Activated naive CD8-positive, alpha-beta T cell treated with anti-CD3 and anti-CD28 coated beads, Interleukin-2, amount 10 ng/mL, durations not matched to agents 7 days and 5 days (primary cell): ENCODE data around the gene TNFSF4. TPM values are rescaled to one million over a fixed set of nuclear protein-coding genes. Genes with fewer than 3 reads are reported as not detected.

Experiments
- ATAC-seq: fragments of 150-1000 bp; cut with Tn5 transposase; one replicate; pipeline ENCODE4 v1.10.0; 2021; ENCODE audit warnings: low read depth, moderate library complexity
- POLR2A ChIA-PET: fragments of 350-600 bp; sonication (Branson Sonifier 250); formaldehyde crosslinking; loops from one replicate; lab custom pipeline; 2021; ENCODE audit warnings: antibody characterized with exemption; lab: Charles Lee
- DNase-seq: peaks from one replicate; pipeline ENCODE4 v3.0.0; 2021
- H3K27ac Mint-ChIP-seq: one replicate; pipeline ENCODE4 v1.8.0; 2022; ENCODE audit warnings: mild to moderate bottlenecking, mixed read lengths
- H3K27me3 Mint-ChIP-seq: one replicate; pipeline ENCODE4 v1.8.0; 2022; ENCODE audit warnings: mild to moderate bottlenecking, moderate library complexity, mixed read lengths
- H3K36me3 Mint-ChIP-seq: one replicate; pipeline ENCODE4 v1.8.0; 2021; ENCODE audit warnings: mild to moderate bottlenecking, mixed read lengths
- H3K4me1 Mint-ChIP-seq: one replicate; pipeline ENCODE4 v1.8.0; 2021; ENCODE audit warnings: mixed read lengths
- H3K4me3 Mint-ChIP-seq: one replicate; pipeline ENCODE4 v1.8.0; 2022; ENCODE audit warnings: mild to moderate bottlenecking, moderate library complexity, mixed read lengths
- H3K9me3 Mint-ChIP-seq: one replicate; pipeline ENCODE4 v1.8.0; 2021; ENCODE audit warnings: mixed read lengths
- total RNA-seq, 2 experiments: library from RNA; stranded (reverse); gene quantifications; one replicate each; pipeline ENCODE4 v1.2.3, GENCODE V29; 2021

TNFSF4 gene
- total RNA-seq, 2 experiments from 2014 or later: 4.0 TPM

DNA sequence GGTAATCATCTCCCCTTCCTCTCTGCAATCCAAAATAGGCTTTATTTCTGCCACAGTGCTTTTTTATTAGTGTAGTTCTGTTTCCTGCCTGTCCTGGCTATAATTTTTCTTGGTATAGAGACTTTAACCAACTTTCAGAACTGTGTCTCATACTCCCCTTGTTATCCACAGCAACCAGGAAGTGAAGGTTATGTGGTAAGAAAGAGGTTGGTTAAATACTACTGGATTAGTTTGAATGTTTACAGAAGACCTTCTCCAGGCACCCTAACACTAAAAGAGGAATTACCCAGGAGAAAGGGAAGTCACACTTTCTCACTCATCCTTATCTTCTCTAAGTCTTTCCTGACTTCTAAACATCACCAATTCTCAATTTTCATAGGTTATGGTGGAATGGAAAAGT lies 17.8 kb upstream of the TNFSF4 start:
- H3K9me3 Mint-ChIP-seq: peaks cover 9% of the 10 kb centered on the region
- POLR2A ChIA-PET: no interaction called here
- H3K4me1 Mint-ChIP-seq: peaks cover 22% of the 10 kb centered on the region
- H3K27ac Mint-ChIP-seq: peak overlapping the region; percentile 55
- no peak for DNase-seq
- H3K36me3 Mint-ChIP-seq: peaks cover 16% of the 10 kb centered on the region
- H3K4me3 Mint-ChIP-seq: peak overlapping the region; percentile 5
- no peaks in the 10 kb centered on the region for H3K27me3 Mint-ChIP-seq
- peak; percentile 73 for ATAC-seq

DNA sequence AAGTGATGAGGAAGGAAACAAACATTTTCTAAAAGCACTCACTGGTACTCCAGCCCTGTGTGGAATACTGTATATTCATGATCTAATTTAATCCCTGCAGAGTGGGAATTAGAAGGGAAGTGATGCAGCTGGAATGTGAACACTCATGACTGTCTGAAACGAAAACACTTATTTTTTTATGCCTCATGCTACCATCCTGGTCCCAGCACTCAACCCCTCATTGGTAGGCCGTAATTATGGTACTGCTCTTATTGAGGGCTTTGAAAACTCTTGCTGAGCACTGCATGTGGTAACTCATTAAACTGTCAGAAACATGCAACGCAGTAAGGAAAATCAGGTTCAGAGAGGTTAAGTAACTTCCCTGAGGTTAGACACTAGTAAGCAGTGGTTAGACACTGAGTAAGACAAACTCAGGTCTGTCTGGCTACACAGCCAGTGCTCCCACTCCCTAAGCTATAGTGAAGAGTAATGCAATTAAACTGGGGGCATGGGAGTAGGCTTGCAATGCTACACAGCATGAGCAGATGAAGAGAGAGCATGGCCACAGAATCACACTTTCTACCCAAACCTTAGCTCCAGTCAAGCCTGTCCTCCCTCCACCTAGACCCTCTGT lies 17.3 kb upstream of the TNFSF4 start:
- H3K4me1 Mint-ChIP-seq: peaks cover 22% of the 10 kb centered on the region
- POLR2A ChIA-PET: no interaction called here
- ATAC-seq (peak; percentile 42), DNase-seq (no peak)
- peaks cover 16% of the 10 kb centered on the region for H3K36me3 Mint-ChIP-seq
- peaks cover 8% of the 10 kb centered on the region for H3K9me3 Mint-ChIP-seq
- H3K27me3 Mint-ChIP-seq: no peaks in the 10 kb centered on the region
- peak overlapping the region; percentile 55 for H3K27ac Mint-ChIP-seq
- H3K4me3 Mint-ChIP-seq: peak overlapping the region; percentile 5

DNA sequence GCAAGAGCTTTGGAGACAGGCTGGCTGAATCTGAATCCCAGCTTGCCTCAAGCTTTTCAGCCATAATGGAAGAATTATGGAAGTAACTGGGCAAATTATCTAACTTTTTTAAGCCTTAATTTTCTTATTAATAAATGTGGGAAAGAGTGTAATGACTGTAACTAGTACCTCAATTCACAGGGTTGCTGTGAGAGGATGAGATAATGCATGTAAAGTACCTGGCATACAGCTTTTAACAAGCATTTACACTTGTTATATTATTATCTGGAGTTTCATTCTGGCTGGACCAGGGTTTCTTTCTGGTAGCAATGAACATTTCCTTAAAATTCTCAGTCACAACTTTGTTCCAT lies 15.9 kb upstream of the TNFSF4 start:
- ATAC-seq: no peak
- H3K36me3 Mint-ChIP-seq: peaks cover 10% of the 10 kb centered on the region
- no peak overlapping the region for H3K4me3 Mint-ChIP-seq
- DNase-seq: no peak
- peaks cover 24% of the 10 kb centered on the region for H3K4me1 Mint-ChIP-seq
- no peaks in the 10 kb centered on the region for H3K27me3 Mint-ChIP-seq
- H3K27ac Mint-ChIP-seq: no peak overlapping the region
- peaks cover 1% of the 10 kb centered on the region for H3K9me3 Mint-ChIP-seq
- POLR2A ChIA-PET: no interaction called here

DNA sequence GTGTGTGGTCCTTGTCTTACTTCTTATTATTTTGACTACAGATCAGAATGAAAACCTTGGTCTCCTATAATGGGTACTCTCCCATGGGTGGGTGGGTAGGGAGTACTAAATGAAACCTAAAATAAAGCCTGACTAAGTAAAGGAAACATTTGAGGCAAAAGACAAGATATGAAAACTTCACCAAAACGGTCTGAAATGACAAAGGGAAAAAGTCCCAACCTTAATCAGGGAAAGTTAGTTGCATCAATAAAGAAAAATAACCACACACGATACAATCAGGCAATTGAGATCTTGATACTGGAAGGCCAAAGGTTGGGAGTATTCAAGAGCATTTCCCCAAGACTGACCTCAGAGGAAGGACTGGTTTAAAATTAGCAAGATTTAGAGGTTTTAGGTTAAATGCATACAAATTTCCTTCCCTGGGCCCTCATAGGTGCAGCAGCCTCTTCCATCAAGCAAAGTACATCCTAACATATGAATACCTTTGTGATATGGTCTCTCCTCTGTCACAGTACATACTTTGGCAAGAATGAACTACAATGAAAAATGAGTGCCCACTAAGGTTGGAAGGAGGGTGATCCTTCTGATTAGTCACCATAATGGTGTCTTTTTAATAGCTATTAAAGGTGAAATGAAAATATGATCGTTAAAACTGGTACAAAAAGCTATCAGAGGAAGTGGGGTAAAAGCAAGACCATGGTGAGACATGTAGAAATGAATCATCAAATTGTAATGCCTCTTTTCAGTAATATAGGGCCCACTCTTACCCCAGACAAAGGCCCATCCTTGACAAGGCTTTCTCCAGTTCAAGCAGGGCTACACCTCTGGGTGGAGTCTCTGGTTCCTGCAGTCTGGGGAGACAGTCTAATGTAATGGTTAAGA lies 15.3 kb upstream of the TNFSF4 start:
- Mint-ChIP-seq H3K4me1 (peaks cover 24% of the 10 kb centered on the region), H3K27me3 (no peaks in the 10 kb centered on the region), H3K27ac (no peak overlapping the region), H3K36me3 (peaks cover 10% of the 10 kb centered on the region), H3K4me3 (no peak overlapping the region), H3K9me3 (peaks cover 1% of the 10 kb centered on the region)
- POLR2A ChIA-PET: no interaction called here
- ATAC-seq: no peak
- no peak for DNase-seq

DNA sequence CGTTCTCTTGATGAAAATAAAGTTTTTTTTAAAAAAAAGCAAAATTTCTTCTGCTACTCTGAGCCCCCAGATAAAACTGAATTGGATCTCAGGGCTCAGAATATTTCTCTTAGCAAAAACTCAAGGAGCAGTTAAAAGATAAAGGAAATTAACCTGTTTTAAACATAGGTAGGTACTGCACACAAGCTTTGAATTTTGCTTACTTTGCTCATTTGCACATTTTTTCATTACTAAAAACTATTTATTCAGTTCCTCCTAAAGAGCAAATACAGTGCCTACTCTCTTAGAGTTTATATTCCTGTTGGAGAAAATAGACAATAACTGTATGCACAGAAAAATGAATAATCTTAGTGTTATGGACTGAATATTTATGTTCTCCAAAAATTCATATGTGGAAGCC lies 13.0 kb upstream of the TNFSF4 start:
- ATAC-seq (no peak), DNase-seq (no peak)
- no peak overlapping the region for H3K4me3 Mint-ChIP-seq
- H3K4me1 Mint-ChIP-seq: peaks cover 21% of the 10 kb centered on the region
- H3K36me3 Mint-ChIP-seq: peaks cover 10% of the 10 kb centered on the region
- no peaks in the 10 kb centered on the region for H3K27me3 Mint-ChIP-seq
- H3K27ac Mint-ChIP-seq: no peak overlapping the region
- peaks cover 1% of the 10 kb centered on the region for H3K9me3 Mint-ChIP-seq
- POLR2A ChIA-PET: no interaction called here

DNA sequence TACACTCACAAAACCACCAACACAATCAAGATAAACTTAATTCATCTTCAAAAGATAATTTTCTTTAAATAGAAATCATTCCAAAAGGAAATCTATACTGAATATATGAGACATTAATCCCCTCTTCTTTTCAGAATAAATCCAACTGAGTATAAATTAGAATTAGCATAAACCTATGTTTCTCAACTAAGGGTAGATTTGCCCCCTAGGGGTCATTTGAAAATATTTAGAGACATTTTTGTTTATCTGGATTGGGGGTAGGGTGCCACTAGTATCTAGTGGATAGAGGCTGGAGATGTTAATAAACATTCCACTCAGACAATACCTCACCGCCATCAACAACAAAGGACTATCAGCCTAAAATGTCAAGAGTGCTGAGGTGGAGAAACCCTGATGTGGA lies 6.5 kb upstream of the TNFSF4 start:
- Mint-ChIP-seq H3K36me3 (no peaks in the 10 kb centered on the region), H3K4me1 (peaks cover 11% of the 10 kb centered on the region), H3K27ac (no peak overlapping the region), H3K27me3 (no peaks in the 10 kb centered on the region), H3K9me3 (no peaks in the 10 kb centered on the region), H3K4me3 (no peak overlapping the region)
- POLR2A ChIA-PET: no interaction called here
- DNase-seq: no peak
- ATAC-seq: no peak

DNA sequence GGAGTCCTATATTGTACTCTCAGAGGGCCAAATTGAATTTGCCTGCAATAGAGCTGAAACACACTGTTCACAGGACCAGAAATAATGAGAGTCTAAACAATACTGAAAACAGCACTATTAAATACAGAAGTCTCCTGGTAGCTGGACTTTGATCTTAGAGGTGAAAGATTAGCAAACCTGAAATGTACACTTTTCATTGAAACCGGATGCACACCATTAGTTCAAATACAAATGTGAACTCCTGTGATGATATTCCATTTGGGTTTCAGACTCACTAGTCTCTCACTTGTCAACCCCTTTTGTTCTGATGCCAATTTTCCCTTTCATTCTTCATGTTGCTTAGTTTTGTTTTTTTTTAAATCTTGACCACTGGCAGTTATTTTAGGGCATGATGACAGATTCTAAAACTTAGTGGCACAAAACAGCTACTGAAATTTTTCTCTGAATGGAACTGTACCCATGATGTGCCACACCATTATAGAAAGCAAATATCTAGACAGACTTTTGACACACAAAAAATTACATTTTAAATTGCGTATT lies 5.9 kb upstream of the TNFSF4 start:
- no peak overlapping the region for H3K4me3 Mint-ChIP-seq
- no peaks in the 10 kb centered on the region for H3K27me3 Mint-ChIP-seq
- POLR2A ChIA-PET: no interaction called here
- no peak for ATAC-seq
- H3K36me3 Mint-ChIP-seq: no peaks in the 10 kb centered on the region
- peaks cover 9% of the 10 kb centered on the region for H3K4me1 Mint-ChIP-seq
- no peaks in the 10 kb centered on the region for H3K9me3 Mint-ChIP-seq
- DNase-seq: no peak
- H3K27ac Mint-ChIP-seq: no peak overlapping the region

DNA sequence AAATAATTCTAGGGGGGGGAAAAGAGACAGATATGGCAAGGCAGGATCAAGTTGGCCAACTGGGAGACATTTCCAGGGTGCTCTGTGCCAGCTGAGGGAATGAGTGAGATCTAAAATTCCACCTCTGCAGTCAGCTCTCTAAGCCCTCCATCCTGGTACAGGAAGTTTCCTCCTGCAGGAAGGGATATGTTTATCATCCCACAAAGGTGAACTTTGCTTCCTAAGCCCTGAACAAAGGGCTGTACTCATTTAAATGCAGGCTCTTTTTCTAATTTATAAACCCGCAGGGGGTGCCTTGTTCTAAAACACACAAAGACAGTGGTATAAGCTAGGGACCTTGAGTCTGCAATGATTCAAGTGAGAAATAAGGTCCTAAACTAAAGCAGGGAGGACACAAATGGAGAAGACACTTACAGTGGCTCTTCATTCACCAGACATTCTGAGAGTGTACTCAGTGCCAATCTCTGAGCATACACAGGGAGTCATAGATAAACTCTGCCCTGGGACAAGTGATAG lies 3.6 kb upstream of the TNFSF4 start:
- Mint-ChIP-seq H3K36me3 (no peaks in the 10 kb centered on the region), H3K9me3 (no peaks in the 10 kb centered on the region), H3K4me1 (peaks cover 25% of the 10 kb centered on the region), H3K4me3 (no peak overlapping the region), H3K27me3 (no peaks in the 10 kb centered on the region), H3K27ac (no peak overlapping the region)
- ATAC-seq: no peak
- DNase-seq: no peak
- POLR2A ChIA-PET: no interaction called here

DNA sequence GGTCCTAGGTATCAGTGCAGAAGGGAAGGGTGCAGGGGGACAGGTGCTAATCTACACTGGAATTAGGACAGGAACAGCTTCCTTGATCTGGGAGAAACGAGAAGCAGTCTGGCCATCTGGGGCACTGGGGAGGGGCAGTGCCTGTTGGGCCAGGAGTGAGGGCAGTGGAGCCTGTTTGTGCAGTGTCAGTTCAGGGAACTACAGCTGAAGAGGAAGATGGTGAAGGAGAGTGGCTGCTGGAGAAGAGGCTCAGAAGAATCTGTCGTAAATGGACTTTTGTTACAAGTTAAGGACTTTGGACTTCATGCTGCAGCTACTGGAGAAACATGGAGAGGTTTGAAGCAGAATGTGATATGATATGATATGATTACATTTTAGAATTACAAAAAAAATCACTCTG lies 3.2 kb upstream of the TNFSF4 start:
- POLR2A ChIA-PET: no interaction called here
- Mint-ChIP-seq H3K4me1 (peaks cover 30% of the 10 kb centered on the region), H3K27me3 (no peaks in the 10 kb centered on the region), H3K4me3 (no peak overlapping the region), H3K9me3 (no peaks in the 10 kb centered on the region), H3K36me3 (no peaks in the 10 kb centered on the region), H3K27ac (peak overlapping the region; percentile 52)
- ATAC-seq (no peak), DNase-seq (no peak)

DNA sequence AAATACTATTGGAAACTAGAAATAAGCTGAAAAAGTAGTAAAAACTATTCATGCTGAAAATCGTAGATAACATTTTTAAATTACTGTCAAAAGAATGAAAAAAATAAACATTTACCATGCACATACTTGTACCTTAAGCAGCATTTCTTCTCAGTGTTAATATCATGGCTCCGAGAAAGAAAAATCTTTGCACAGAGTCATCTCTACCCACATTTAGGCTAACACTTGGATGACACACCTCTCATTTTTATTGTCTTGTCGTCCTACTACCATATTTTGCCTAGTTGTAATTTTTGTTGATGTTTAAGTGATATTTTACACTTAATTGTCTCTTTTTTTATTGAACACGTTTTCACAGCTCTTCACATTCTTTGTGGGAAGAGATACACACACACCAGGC lies 1.7 kb upstream of the TNFSF4 start:
- ATAC-seq (no peak), DNase-seq (no peak)
- Mint-ChIP-seq H3K36me3 (no peaks in the 10 kb centered on the region), H3K27ac (no peak overlapping the region), H3K4me1 (peaks cover 36% of the 10 kb centered on the region), H3K27me3 (no peaks in the 10 kb centered on the region), H3K4me3 (no peak overlapping the region), H3K9me3 (no peaks in the 10 kb centered on the region)
- POLR2A ChIA-PET: interaction anchor here (0.6 kb wide), 1 partner anchor 659 kb away, joined by 3 read pairs; the partner anchor contains the start of gene ZBTB37

DNA sequence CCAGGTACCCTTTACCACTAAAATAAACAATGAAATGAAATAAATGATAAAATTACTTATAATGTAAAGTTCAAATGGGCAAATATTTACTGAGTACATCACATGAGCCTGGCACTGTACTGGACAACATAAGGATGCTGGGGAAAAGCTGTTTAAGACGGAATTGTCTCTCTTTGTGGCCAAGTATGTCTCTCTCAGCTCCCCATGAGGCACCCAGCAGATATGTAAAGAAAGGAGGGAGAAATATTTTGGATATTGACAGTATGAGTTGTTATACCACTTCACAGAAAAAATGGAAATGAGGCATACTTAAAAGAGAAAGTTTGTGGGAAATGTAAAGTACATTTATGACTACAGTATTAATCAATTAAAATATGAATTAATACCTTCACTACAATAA lies 1.0 kb upstream of the TNFSF4 start:
- Mint-ChIP-seq H3K27me3 (no peaks in the 10 kb centered on the region), H3K9me3 (no peaks in the 10 kb centered on the region), H3K27ac (no peak overlapping the region), H3K4me1 (peaks cover 37% of the 10 kb centered on the region), H3K36me3 (no peaks in the 10 kb centered on the region), H3K4me3 (no peak overlapping the region)
- ATAC-seq (no peak), DNase-seq (no peak)
- POLR2A ChIA-PET: no interaction called here

DNA sequence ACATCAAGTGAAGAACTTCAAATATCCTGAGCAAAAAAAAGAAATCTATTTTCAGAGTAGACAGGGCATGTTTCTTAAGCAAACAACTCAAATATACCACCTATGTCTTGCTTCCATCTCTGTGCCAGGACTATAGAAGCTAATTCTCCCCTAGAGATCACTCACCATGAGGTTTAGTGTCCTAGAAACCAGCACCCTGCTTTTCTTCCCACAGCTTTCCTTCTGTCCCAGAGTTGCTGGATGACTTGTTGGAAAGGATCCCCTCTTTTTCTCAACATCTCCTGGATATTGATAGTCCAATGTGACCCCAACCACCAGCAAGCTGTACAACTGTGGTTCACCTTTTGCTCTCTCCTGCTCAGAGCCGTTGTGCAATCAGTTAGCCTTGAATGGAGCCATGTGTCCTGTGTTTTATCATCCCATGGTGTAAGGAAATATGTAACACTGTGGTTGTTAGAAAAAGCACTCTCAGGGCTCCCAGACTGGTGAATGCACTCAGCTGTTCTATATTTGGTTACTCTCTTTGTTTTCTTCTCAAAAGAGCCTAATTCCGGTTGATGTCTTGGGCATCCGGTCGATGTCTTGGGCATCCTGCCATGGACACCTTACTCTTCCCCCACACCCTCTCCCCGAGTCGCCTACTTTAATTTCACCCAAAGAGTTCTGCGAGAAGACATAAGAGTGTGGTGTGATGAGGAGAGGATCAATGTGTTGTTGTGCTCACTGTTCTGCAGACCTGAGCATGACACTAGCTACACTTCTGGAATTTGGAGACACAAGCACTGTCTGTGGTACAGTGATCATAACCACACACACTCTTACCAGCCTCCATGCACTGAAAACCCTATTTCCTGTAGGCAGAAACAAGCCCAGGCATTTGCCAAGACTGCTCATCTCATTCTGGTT lies 1.7 kb downstream of the TNFSF4 start:
- Mint-ChIP-seq H3K4me1 (peaks cover 43% of the 10 kb centered on the region), H3K4me3 (peak overlapping the region; percentile 79)

DNA sequence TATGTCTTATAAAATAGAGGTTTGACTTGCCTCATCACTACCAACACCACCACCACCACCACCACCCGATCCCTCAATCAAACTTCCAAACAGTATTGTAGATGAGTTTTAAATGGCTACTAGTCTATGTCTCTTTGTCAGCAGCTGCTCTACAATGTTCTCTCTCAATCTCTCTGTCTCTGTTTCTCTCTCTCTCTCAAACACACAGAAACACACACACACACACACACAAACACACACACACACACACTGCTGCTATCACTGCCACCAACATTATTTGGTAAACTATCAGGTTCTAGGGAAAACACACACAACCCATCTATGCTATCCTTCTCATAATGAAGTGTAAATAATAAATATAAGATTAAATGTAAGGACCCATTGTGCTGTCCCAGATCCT lies 2.4 kb downstream of the TNFSF4 start:
- peak overlapping the region; percentile 85 for H3K27ac Mint-ChIP-seq
- H3K36me3 Mint-ChIP-seq: no peaks in the 10 kb centered on the region
- H3K27me3 Mint-ChIP-seq: no peaks in the 10 kb centered on the region
- peaks cover 44% of the 10 kb centered on the region for H3K4me1 Mint-ChIP-seq
- H3K9me3 Mint-ChIP-seq: no peaks in the 10 kb centered on the region
- peak overlapping the region; percentile 80 for H3K4me3 Mint-ChIP-seq
- no peak for ATAC-seq
- DNase-seq: no peak
- POLR2A ChIA-PET: interaction anchor here (1.0 to 1.2 kb wide), 4 partner anchors 9 to 377 kb away, joined by 3 to 4 read pairs (median 3); no protein-coding TSS in a partner anchor

More for the DNA sequence above, 1.7 kb downstream of the TNFSF4 start:
- H3K9me3 Mint-ChIP-seq: no peaks in the 10 kb centered on the region
- POLR2A ChIA-PET: interaction anchor here (1.0 to 1.2 kb wide), 4 partner anchors 9 to 387 kb away, joined by 3 to 4 read pairs (median 4); no protein-coding TSS in a partner anchor
- DNase-seq: peak; percentile 46
- H3K27me3 Mint-ChIP-seq: no peaks in the 10 kb centered on the region
- peak; percentile 76 for ATAC-seq
- peak overlapping the region; percentile 92 for H3K27ac Mint-ChIP-seq
- H3K36me3 Mint-ChIP-seq: no peaks in the 10 kb centered on the region
